H9 (cell line): ENCODE data around the gene TMEM269. TPM values are rescaled to one million over a fixed set of nuclear protein-coding genes. Genes with fewer than 3 reads are reported as not detected.
"Not testable (repeated sequence)": the region's sequence is repeated elsewhere in the genome, so short reads cannot be mapped to it uniquely, and the experiment has no call there.

Experiments used
- DNase-seq: peaks from one replicate; pipeline ENCODE4 v3.0.0-alpha.2; 2017
- H2AFZ ChIP-seq: one replicate; pipeline ENCODE4 v1.6.1; 2013; ENCODE audit warnings: mild to moderate bottlenecking, low read length, control low read depth, moderate library complexity
- H2AK5ac ChIP-seq: 2 replicates; pipeline ENCODE4 v1.6.1; 2013; ENCODE audit warnings: low read length, control low read depth, mixed read lengths; ENCODE audit not compliant: insufficient read length
- H2BK120ac ChIP-seq: one replicate; pipeline ENCODE4 v1.6.1; 2013; ENCODE audit warnings: low read depth, mild to moderate bottlenecking, low read length, control low read depth, inconsistent platforms; ENCODE audit not compliant: poor library complexity, severe bottlenecking
- H2BK12ac ChIP-seq: 2 replicates; pipeline ENCODE4 v1.6.1; 2013; ENCODE audit warnings: low read length, control low read depth, mixed read lengths, low read depth; ENCODE audit not compliant: insufficient read length
- H2BK15ac ChIP-seq: 2 replicates; pipeline ENCODE4 v1.6.1; 2013; ENCODE audit warnings: low read depth, low read length, control low read depth
- H2BK20ac ChIP-seq: one replicate; pipeline ENCODE4 v1.6.1; 2013; ENCODE audit warnings: low read depth, mild to moderate bottlenecking, low read length, control low read depth, inconsistent platforms; ENCODE audit not compliant: poor library complexity, severe bottlenecking
- H2BK5ac ChIP-seq: 2 replicates; pipeline ENCODE4 v1.6.1; 2013; ENCODE audit warnings: low read length, control low read depth, mixed read lengths; ENCODE audit not compliant: insufficient read length
- H3K14ac ChIP-seq: 2 replicates; pipeline ENCODE4 v1.6.1; 2013; ENCODE audit warnings: low read length, control low read depth; ENCODE audit not compliant: insufficient read depth
- H3K18ac ChIP-seq: 2 replicates; pipeline ENCODE4 v1.6.1; 2013; ENCODE audit warnings: low read depth, mild to moderate bottlenecking, mixed read lengths, low read length, control low read depth; ENCODE audit not compliant: insufficient read length
- H3K23ac ChIP-seq: 2 replicates; pipeline ENCODE4 v1.6.1; 2013; ENCODE audit warnings: low read length, control low read depth, mixed read lengths, low read depth; ENCODE audit not compliant: insufficient read length
- H3K23me2 ChIP-seq: 2 replicates; pipeline ENCODE4 v1.6.1; 2013; ENCODE audit warnings: low read depth, mild to moderate bottlenecking, mixed read lengths, low read length, control low read depth; ENCODE audit not compliant: insufficient read length, poor library complexity, severe bottlenecking
- H3K27ac ChIP-seq: 2 replicates; pipeline ENCODE4 v1.5.1; 2013; ENCODE audit warnings: low read length, control low read depth, mixed read lengths, low read depth; ENCODE audit not compliant: insufficient read length
- H3K27me3 ChIP-seq: 2 replicates; pipeline ENCODE4 v1.6.1; 2013; ENCODE audit warnings: low read length, control low read depth, inconsistent platforms; ENCODE audit not compliant: insufficient read depth
- H3K4ac ChIP-seq: 2 replicates; pipeline ENCODE4 v1.6.1; 2013; ENCODE audit warnings: low read depth, mild to moderate bottlenecking, control low read depth, inconsistent platforms, low read length, moderate library complexity
- H3K4me1 ChIP-seq: 2 replicates; pipeline ENCODE4 v1.6.1; 2013; ENCODE audit warnings: low read length, control low read depth, inconsistent platforms; ENCODE audit not compliant: insufficient read depth
- H3K4me2 ChIP-seq: 2 replicates; pipeline ENCODE4 v1.6.1; 2013; ENCODE audit warnings: low read length, control low read depth, mixed read lengths; ENCODE audit not compliant: insufficient read length, insufficient read depth
- H3K56ac ChIP-seq: 2 replicates; pipeline ENCODE4 v1.6.1; 2013; ENCODE audit warnings: low read depth, mild to moderate bottlenecking, mixed read lengths, low read length, control low read depth; ENCODE audit not compliant: insufficient read length
- H3K79me1 ChIP-seq: 2 replicates; pipeline ENCODE4 v1.6.1; 2013; ENCODE audit warnings: low read depth, mild to moderate bottlenecking, moderate library complexity, low read length, control low read depth, inconsistent platforms; ENCODE audit not compliant: insufficient read depth, poor library complexity, severe bottlenecking
- H3K79me2 ChIP-seq: 2 replicates; pipeline ENCODE4 v1.6.1; 2013; ENCODE audit warnings: low read length, control low read depth, inconsistent platforms; ENCODE audit not compliant: insufficient read depth
- H3K9ac ChIP-seq: 2 replicates; pipeline ENCODE4 v1.6.1; 2013; ENCODE audit warnings: low read length, control low read depth, mixed read lengths; ENCODE audit not compliant: insufficient read length; ENCODE audit errors: extremely low read depth
- H3K9me3 ChIP-seq: one replicate; pipeline ENCODE4 v1.6.1; 2013; ENCODE audit warnings: low read depth, low read length, inconsistent platforms; ENCODE audit not compliant: control insufficient read depth
- H3T11ph ChIP-seq: one replicate; pipeline ENCODE4 v1.6.1; 2013; ENCODE audit warnings: mild to moderate bottlenecking, low read length, control low read depth, inconsistent platforms
- H4K20me1 ChIP-seq: one replicate; pipeline ENCODE4 v1.6.1; 2013; ENCODE audit not compliant: control insufficient read depth, insufficient read length, insufficient read depth
- H4K5ac ChIP-seq: 2 replicates; pipeline ENCODE4 v1.6.1; 2013; ENCODE audit warnings: low read depth, mild to moderate bottlenecking, mixed read lengths, low read length, control low read depth; ENCODE audit not compliant: insufficient read length
- H4K8ac ChIP-seq: replicated peaks from 2 replicates; pipeline ENCODE4 v1.6.1; 2013; ENCODE audit warnings: low read length, control low read depth, mixed read lengths, low read depth; ENCODE audit not compliant: insufficient read length
- H4K91ac ChIP-seq: 2 replicates; pipeline ENCODE4 v1.6.1; 2013; ENCODE audit warnings: low read depth, mild to moderate bottlenecking, moderate library complexity, mixed read lengths, low read length, control low read depth; ENCODE audit not compliant: insufficient read length
- H3K27ac Mint-ChIP-seq, 3 experiments: 2 replicates in 2 of 3; 3 replicates in 1 of 3; pipeline ENCODE4 v1.8.0; 2020 to 2021; ENCODE audit warnings: mixed read lengths in 3 of 3, mild to moderate bottlenecking in 1 of 3, moderate library complexity in 1 of 3
- H3K27me3 Mint-ChIP-seq: 2 replicates; pipeline ENCODE4 v1.8.0; 2021; ENCODE audit warnings: low read depth, mild to moderate bottlenecking, moderate library complexity, mixed read lengths
- H3K36me3 Mint-ChIP-seq, 3 experiments: 2 replicates in 2 of 3; 3 replicates in 1 of 3; pipeline ENCODE4 v1.8.0; 2020 to 2021; ENCODE audit warnings: low read depth in 3 of 3, mixed read lengths in 3 of 3; ENCODE audit not compliant: insufficient read depth in 1 of 3
- H3K4me1 Mint-ChIP-seq, 2 experiments: 2 replicates each; pipeline ENCODE4 v1.8.0; 2020; ENCODE audit warnings: mixed read lengths in 2 of 2
- H3K4me3 Mint-ChIP-seq, 2 experiments: 2 replicates in 1 of 2; 3 replicates in 1 of 2; pipeline ENCODE4 v1.8.0; 2020 to 2021; ENCODE audit warnings: mild to moderate bottlenecking in 2 of 2, mixed read lengths in 2 of 2, moderate library complexity in 1 of 2
- H3K9me3 Mint-ChIP-seq, 2 experiments: 2 replicates in 1 of 2; 3 replicates in 1 of 2; pipeline ENCODE4 v1.8.0; 2020; ENCODE audit warnings: mild to moderate bottlenecking in 2 of 2, mixed read lengths in 2 of 2, moderate library complexity in 1 of 2
- CTCF ChIP-seq: fragments of 200-600 bp; sonication (generic); conservative IDR thresholded peaks from 3 replicates; pipeline ENCODE4 v1.8.0; 2021; ENCODE audit warnings: antibody characterized with exemption, mild to moderate bottlenecking
- WGBS: extraction: QIAGEN DNeasy Blood & Tissue Kit; methylation state at CpG from one replicate; pipeline ENCODE4 v1.1.7; 2013; ENCODE audit warnings: missing lambda C conversion rate, low lambda C conversion rate, mixed read lengths; ENCODE audit not compliant: insufficient read length; ENCODE audit errors: extremely low coverage; 5-methylcytosine and 5-hydroxymethylcytosine counted together
- total RNA-seq: library from RNA; stranded (reverse); gene quantifications from 2 replicates; pipeline ENCODE4 v1.2.1, GENCODE V29; 2021

Gene TMEM269
- total RNA-seq, 1 experiment from 2014 or later: 0.17 TPM

GRCh38 chr1:42750041-42750440 lies 34.8 kb upstream of the TMEM269 start:
- no peaks in the 10 kb centered on the region for H4K20me1 ChIP-seq
- no peak overlapping the region for H2AFZ ChIP-seq
- H2BK15ac ChIP-seq: no peak overlapping the region
- H3K36me3 Mint-ChIP-seq: peaks cover 54 to 80% (median 76%) of the 10 kb centered on the region in 3 experiments
- H3K18ac ChIP-seq: no peak overlapping the region
- WGBS: no CpG with 5 or more reads among the region's 12 CpGs
- H2BK12ac ChIP-seq: no peak overlapping the region
- no peaks in the 10 kb centered on the region for H3K27me3 Mint-ChIP-seq
- H3K23me2 ChIP-seq: no peaks in the 10 kb centered on the region
- no peaks in the 10 kb centered on the region for H3K4me1 ChIP-seq
- H3K27me3 ChIP-seq: no peaks in the 10 kb centered on the region
- H2AK5ac ChIP-seq: no peak overlapping the region
- H3K23ac ChIP-seq: no peak overlapping the region
- H3K9ac ChIP-seq: no peak overlapping the region
- H3K79me2 ChIP-seq: no peaks in the 10 kb centered on the region
- no peak overlapping the region for H3K4me3 Mint-ChIP-seq
- H4K5ac ChIP-seq: no peak overlapping the region
- no peak overlapping the region for H3K27ac ChIP-seq
- no peak overlapping the region for H3K4ac ChIP-seq
- no peak for TF ChIP-seq CTCF
- no peak overlapping the region for H4K8ac ChIP-seq
- peak; percentile 23 for DNase-seq
- H3K4me2 ChIP-seq: no peak overlapping the region
- no peak overlapping the region for H3T11ph ChIP-seq
- no peak overlapping the region for H2BK5ac ChIP-seq
- H3K9me3 Mint-ChIP-seq: peaks cover 15 to 18% of the 10 kb centered on the region in 2 experiments
- H3K14ac ChIP-seq: no peak overlapping the region
- H3K4me1 Mint-ChIP-seq: peaks cover 0 to 3% of the 10 kb centered on the region in 2 experiments; a peak in 2 of 4 replicates
- H3K79me1 ChIP-seq: no peaks in the 10 kb centered on the region
- H2BK20ac ChIP-seq: no peak overlapping the region
- no peaks in the 10 kb centered on the region for H3K9me3 ChIP-seq
- no peak overlapping the region for H4K91ac ChIP-seq
- no peak overlapping the region for H3K27ac Mint-ChIP-seq
- H3K56ac ChIP-seq: no peak overlapping the region
- no peak overlapping the region for H2BK120ac ChIP-seq

GRCh38 chr1:42751511-42752070 lies 33.2 kb upstream of the TMEM269 start:
- H4K5ac ChIP-seq, H3K4me1 ChIP-seq, H3K18ac ChIP-seq, H3K4me1 Mint-ChIP-seq, H4K8ac ChIP-seq, H2BK120ac ChIP-seq, H3K27me3 Mint-ChIP-seq, DNase-seq, H3K27ac ChIP-seq, H3K79me2 ChIP-seq, H3K9me3 ChIP-seq, H2AFZ ChIP-seq, H3T11ph ChIP-seq, H2BK12ac ChIP-seq, H3K14ac ChIP-seq, H2BK20ac ChIP-seq, H2AK5ac ChIP-seq, H3K23me2 ChIP-seq, H3K56ac ChIP-seq, H3K4me3 Mint-ChIP-seq, H2BK5ac ChIP-seq, H4K20me1 ChIP-seq, H3K27me3 ChIP-seq, H4K91ac ChIP-seq, H2BK15ac ChIP-seq, H3K4ac ChIP-seq, H3K9ac ChIP-seq, H3K79me1 ChIP-seq, H3K23ac ChIP-seq, H3K4me2 ChIP-seq: not testable (repeated sequence)
- WGBS: no CpG with 5 or more reads among the region's 8 CpGs
- H3K36me3 Mint-ChIP-seq: peaks cover 68 to 84% (median 82%) of the 10 kb centered on the region in 3 experiments
- H3K27ac Mint-ChIP-seq: peak overlapping the region in 1 of 3 experiments; percentile 75; a peak in 1 of 7 replicates
- peaks cover 15 to 18% of the 10 kb centered on the region in 2 experiments for H3K9me3 Mint-ChIP-seq
